HEK293 (cell line): ENCODE results near the gene CASP3.
"Not testable (repeated sequence)": the region's sequence is repeated elsewhere in the genome, so short reads cannot be mapped to it uniquely, and the experiment has no call there.

ENCODE experiments used
- CTCF ChIA-PET: fragments of 350-600 bp; formaldehyde crosslinking; extraction: SDS; loops from one replicate; lab custom pipeline; 2021; ENCODE audit warnings: antibody characterized with exemption; lab: Yijun Ruan, JAX
- POLR2A ChIA-PET: fragments of 300-600 bp; formaldehyde crosslinking; extraction: SDS; loops from one replicate; lab custom pipeline; 2020; ENCODE audit warnings: antibody characterized with exemption, inconsistent platforms; lab: Yijun Ruan, JAX
- H3K27ac ChIP-seq: fragments of 200-500 bp; sonication (Bioruptor generic); 2 replicates; pipeline ENCODE4 v1.5.1; 2014; ENCODE audit warnings: low read depth, low read length, control low read depth, inconsistent platforms; ENCODE audit errors: extremely low read depth
- H3K36me3 ChIP-seq, 2 experiments: fragments of 200-500 bp in 1 of 2; sonication (Bioruptor generic) in 1 of 2; 1 replicate in 1 of 2; 2 replicates in 1 of 2; pipeline ENCODE4 v1.5.1; 2014 to 2017; ENCODE audit warnings: inconsistent platforms in 2 of 2, low read length in 2 of 2; ENCODE audit not compliant: control insufficient read depth in 2 of 2, insufficient read depth in 1 of 2
- H3K4me1 ChIP-seq: fragments of 200-500 bp; sonication (Bioruptor generic); 2 replicates; pipeline ENCODE4 v1.5.1; 2014; ENCODE audit warnings: mild to moderate bottlenecking, low read length, inconsistent platforms; ENCODE audit not compliant: control insufficient read depth, insufficient read depth
- H3K4me3 ChIP-seq: 2 replicates; pipeline ENCODE4 v1.5.1; 2011; ENCODE audit warnings: low read depth, mild to moderate bottlenecking, control low read depth, low read length, moderate library complexity
- H3K9me3 ChIP-seq: fragments of 200-500 bp; sonication (Bioruptor generic); 2 replicates; pipeline ENCODE4 v1.5.1; 2014; ENCODE audit warnings: low read depth, low read length, inconsistent platforms; ENCODE audit not compliant: control insufficient read depth, insufficient read depth
- IKZF3 ChIP-seq: fragments of 450-650 bp; IDR thresholded peaks from 2 replicates; pipeline ENCODE4 v1.5.0; 2018; ENCODE audit warnings: missing biosample characterization, mild to moderate bottlenecking, missing genetic modification characterization, moderate library complexity
- OVOL3 ChIP-seq: fragments of 450-650 bp; formaldehyde crosslinking; IDR thresholded peaks from 2 replicates; pipeline ENCODE4 v1.5.1; 2016; ENCODE audit warnings: missing biosample characterization, missing genetic modification characterization
- SETDB1 ChIP-seq: IDR thresholded peaks from one replicate; pipeline ENCODE4 v1.6.1; 2017; ENCODE audit warnings: mild to moderate bottlenecking, low read length, moderate library complexity, mixed read lengths; ENCODE audit not compliant: insufficient read length
- ZNF146 ChIP-seq: fragments of 450-650 bp; formaldehyde crosslinking; IDR thresholded peaks from 2 replicates; pipeline ENCODE4 v1.5.1; 2016; ENCODE audit warnings: missing biosample characterization, missing genetic modification characterization
- ZNF155 ChIP-seq: fragments of 450-650 bp; formaldehyde crosslinking; IDR thresholded peaks from 2 replicates; pipeline ENCODE4 v1.5.1; 2016; ENCODE audit warnings: missing biosample characterization, missing genetic modification characterization
- ZNF202 ChIP-seq: fragments of 450-650 bp; formaldehyde crosslinking; IDR thresholded peaks from 2 replicates; pipeline ENCODE4 v1.5.1; 2016; ENCODE audit warnings: missing biosample characterization, missing genetic modification characterization, borderline replicate concordance
- ZNF248 ChIP-seq: fragments of 450-650 bp; formaldehyde crosslinking; IDR thresholded peaks from 2 replicates; pipeline ENCODE4 v1.5.1; 2017; ENCODE audit warnings: missing biosample characterization, missing genetic modification characterization
- ZNF350 ChIP-seq: fragments of 450-650 bp; formaldehyde crosslinking; IDR thresholded peaks from 2 replicates; pipeline ENCODE4 v1.5.0; 2017; ENCODE audit warnings: missing biosample characterization, mild to moderate bottlenecking, missing genetic modification characterization
- ZNF416 ChIP-seq: fragments of 450-650 bp; formaldehyde crosslinking; IDR thresholded peaks from 2 replicates; pipeline ENCODE4 v1.5.1; 2016; ENCODE audit warnings: missing biosample characterization, missing genetic modification characterization
- ZNF530 ChIP-seq: fragments of 450-650 bp; formaldehyde crosslinking; IDR thresholded peaks from 2 replicates; pipeline ENCODE4 v1.5.1; 2016; ENCODE audit warnings: low read depth, missing biosample characterization, missing genetic modification characterization
- ZNF585B ChIP-seq: fragments of 450-650 bp; formaldehyde crosslinking; IDR thresholded peaks from 2 replicates; pipeline ENCODE4 v1.5.1; 2016; ENCODE audit warnings: missing biosample characterization, missing genetic modification characterization
- ZNF664 ChIP-seq: fragments of 450-650 bp; formaldehyde crosslinking; IDR thresholded peaks from 2 replicates; pipeline ENCODE4 v1.5.1; 2016; ENCODE audit warnings: missing biosample characterization, missing genetic modification characterization

The CASP3 gene

DNA sequence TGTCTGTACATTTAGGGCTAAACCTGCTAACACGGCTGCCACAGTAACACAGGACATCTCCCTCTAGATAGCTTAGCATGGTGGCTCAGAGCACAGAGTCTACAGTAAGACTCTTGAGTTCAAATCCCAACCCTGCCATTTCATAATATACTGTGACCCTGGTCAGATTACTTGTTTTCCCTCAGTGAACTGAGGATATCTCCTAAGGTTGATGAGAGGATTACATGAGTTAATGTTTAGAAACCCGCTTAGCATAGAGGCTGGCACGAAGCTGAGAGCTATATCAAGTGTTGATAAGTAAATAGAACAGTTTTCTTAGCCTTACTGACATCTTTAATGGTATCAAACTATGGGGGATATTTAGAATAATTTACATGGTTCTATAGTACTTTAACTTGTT, 37.2 kb downstream of the CASP3 start:
- CTCF ChIA-PET: no interaction called here
- Histone ChIP-seq H3K27ac (no peak overlapping the region), H3K36me3 (no peaks in the 10 kb centered on the region), H3K4me3 (no peak overlapping the region), H3K4me1 (no peaks in the 10 kb centered on the region; the same call in 1 of the 2 replicates), H3K9me3 (no peaks in the 10 kb centered on the region)
- POLR2A ChIA-PET: no interaction called here
- TF ChIP-seq ZNF202 (tag by site-specific recombination) (no peak), ZNF585B (tag by site-specific recombination) (no peak), ZNF248 (tag by site-specific recombination) (no peak), ZNF664 (tag by site-specific recombination) (no peak), ZNF155 (tag by site-specific recombination) (no peak), ZNF416 (no peak), ZNF146 (tag by site-specific recombination) (no peak)

DNA sequence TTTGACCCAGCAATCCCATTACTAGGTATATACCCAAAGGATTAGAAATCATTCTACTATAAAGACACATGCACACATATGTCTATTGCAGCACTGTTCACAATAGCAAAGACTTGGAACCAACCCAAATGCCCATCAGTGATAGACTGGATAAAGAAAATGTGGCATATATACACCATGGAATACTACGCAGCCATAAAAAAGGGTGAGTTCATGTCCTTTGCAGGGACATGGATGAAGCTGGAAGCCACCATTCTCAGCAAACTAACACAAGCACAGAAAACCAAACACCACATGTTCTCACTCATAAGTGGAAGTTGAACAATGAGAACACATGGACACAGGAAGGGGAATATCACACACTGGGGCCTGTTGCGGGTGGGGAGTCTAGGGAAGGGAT, 41.8 kb downstream of the CASP3 start:
- TF ChIP-seq ZNF146 (tag by site-specific recombination): peak; percentile 77
- H3K36me3 ChIP-seq, H3K4me1 ChIP-seq, H3K27ac ChIP-seq, H3K9me3 ChIP-seq, H3K4me3 ChIP-seq, POLR2A ChIA-PET, CTCF ChIA-PET: not testable (repeated sequence)

DNA sequence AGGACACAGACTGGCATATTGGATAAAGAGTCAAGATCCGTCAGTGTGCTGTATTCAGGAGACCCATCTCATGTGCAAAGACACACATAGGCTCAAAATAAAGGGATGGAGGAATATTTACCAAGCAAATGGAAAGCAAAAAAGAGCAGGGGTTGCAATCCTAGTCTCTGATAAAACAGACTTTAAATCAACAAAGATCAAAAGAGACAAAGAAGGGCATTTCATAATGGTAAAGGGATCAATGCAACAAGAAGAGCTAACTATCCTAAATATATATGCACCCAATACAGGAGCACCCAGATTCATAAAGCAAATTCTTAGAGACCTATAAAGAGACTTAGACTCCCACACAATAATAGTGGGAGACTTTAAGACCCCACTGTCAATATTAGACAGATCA, 46.4 kb downstream of the CASP3 start:
- H3K27ac ChIP-seq, H3K36me3 ChIP-seq, H3K4me1 ChIP-seq, POLR2A ChIA-PET, CTCF ChIA-PET, H3K4me3 ChIP-seq, H3K9me3 ChIP-seq: not testable (repeated sequence)

DNA sequence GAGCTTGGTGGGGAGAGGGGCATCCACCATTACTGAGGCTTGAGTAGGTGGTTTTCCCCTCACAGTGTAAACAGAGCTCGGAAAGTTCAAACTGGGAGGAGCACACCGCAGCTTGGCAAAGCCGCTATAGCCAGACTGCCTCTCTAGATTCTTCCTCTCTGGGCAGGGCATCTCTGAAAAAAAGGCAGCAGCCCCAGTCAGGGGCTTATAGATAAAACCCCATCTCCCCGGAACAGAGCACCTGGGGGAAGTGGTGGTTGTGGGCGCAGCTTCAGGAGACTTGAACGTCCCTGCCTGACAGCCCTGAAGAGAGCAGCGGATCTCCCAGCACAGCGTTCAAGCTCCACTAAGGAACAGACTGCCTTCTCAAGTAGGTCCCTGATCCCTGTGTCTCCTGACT, 48.3 kb downstream of the CASP3 start:
- CTCF ChIA-PET, H3K27ac ChIP-seq, H3K36me3 ChIP-seq: not testable (repeated sequence)

DNA sequence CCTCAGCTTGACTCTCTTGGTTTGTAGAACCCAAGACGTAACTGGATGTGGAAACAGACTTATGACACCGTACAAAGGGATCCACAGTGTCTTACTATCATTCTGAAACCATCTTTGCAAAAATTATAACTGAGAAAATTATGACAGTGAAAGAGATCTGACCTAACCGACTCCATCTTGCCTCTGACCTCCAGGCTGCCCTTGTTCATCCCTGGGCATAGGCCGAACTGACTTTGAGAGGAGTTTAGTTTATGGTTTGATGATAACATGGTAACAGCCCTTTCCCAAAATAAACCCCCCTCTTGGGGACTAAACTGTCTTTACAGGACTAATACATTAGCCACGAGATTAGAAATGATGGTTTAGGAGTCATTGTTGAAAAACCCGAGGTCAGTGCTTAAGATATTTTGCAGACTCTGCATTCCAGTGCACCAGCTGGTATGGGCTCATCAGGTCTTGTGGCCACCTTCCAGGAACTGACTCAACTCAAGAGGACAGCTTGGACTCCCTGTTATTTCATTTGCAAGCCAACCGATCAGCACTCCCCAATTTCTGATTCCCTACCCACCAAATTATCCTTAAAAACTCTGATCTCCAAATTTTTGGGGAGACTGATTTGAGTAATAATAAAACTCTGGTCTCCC, 49.6 kb downstream of the CASP3 start:
- CTCF ChIA-PET: no interaction called here
- no peaks in the 10 kb centered on the region for H3K4me1 ChIP-seq
- TF ChIP-seq ZNF350 (tag by site-specific recombination) (no peak), SETDB1 (no peak), OVOL3 (tag by site-specific recombination) (no peak)
- POLR2A ChIA-PET: no interaction called here
- H3K9me3 ChIP-seq: no peaks in the 10 kb centered on the region
- H3K4me3 ChIP-seq: no peak overlapping the region
- H3K27ac ChIP-seq: no peak overlapping the region
- no peaks in the 10 kb centered on the region for H3K36me3 ChIP-seq

More for the DNA sequence above, 48.3 kb downstream of the CASP3 start:
- H3K4me3 ChIP-seq, H3K9me3 ChIP-seq, POLR2A ChIA-PET, H3K4me1 ChIP-seq: not testable (repeated sequence)

DNA sequence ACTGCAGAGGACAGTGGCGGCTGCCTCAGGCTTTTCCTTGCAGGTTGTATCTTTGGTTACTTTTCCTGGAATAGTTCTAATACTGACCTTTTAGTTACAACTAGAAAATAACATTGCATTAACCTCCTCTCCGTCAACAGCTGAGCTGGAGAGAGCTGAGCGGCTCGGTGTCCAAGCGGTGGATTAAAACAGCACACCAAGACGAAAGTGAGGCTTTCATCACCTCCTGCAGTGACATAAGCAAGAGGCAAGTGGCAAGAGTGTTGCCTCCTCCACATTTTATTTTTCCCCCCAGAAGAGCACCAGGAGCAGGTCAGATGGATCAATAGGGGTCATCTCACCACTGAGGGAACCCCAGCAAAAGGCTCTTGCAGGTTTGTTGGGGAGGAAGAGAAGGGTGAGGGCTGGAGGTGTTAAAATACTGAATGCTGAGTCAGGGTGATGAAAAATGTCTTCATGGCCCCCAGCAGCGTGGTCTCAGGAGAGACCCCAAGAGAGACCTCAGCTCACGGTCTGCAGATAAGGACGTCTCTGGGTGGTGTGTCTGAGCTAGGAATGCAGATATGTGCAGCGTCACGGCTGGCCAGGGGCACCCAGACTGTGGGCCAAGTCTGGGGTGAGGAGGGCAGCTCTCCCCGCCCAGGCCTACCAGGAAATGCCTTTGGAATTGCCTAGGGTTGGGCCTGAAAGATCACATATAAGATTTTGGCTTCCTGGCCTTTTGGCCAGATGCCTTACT, 50.3 kb downstream of the CASP3 start:
- no peak overlapping the region for H3K4me3 ChIP-seq

More for the DNA sequence above, 50.3 kb downstream of the CASP3 start:
- Histone ChIP-seq H3K36me3 (no peaks in the 10 kb centered on the region), H3K4me1 (no peaks in the 10 kb centered on the region), H3K27ac (no peak overlapping the region), H3K9me3 (no peaks in the 10 kb centered on the region)
- no peak for TF ChIP-seq ZNF530
- no peak for TF ChIP-seq IKZF3 (tag by site-specific recombination)
- CTCF ChIA-PET: no interaction called here
- POLR2A ChIA-PET: no interaction called here
